ENCODE results near the gene EIF3L.
A peak's percentile ranks its signal among the peaks of the same experiment; 100 is the strongest.

Gene EIF3L

GRCh38 chr22:37926771-37927636 is 77.8 kb downstream of the EIF3L start:
- DNase-seq (ENCODE audit: low read depth), result no peak

- DNase-seq (ENCODE audit: low read depth), result no peak
These were observed 78.4 kb downstream of the EIF3L start for GRCh38 chr22:37927637-37927936.

DNA sequence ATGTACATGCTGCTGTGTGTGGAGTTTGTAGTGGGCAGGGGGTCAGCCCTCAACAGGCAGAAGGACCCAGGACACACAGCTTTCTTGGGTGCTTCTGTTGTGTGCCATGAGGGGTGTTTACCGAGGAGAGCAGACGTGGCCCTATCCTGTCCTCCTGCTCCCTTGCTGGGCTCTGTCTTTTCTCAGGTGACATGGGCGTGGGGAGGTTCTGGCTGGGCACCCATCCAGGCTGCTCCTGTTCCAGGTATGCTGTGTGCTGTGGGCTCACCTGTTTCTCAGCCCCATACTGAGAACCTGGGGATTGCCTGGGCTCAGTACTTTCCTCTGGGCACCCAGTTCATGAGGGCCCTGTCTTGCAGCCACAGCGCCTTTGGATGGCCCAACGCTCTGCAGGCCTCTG is 80.2 kb downstream of the EIF3L start:
- DNase-seq (ENCODE audit: low read depth), result no peak

GRCh38 chr22:37930270-37930951 is 81.2 kb downstream of the EIF3L start:
- no peak for DNase-seq (ENCODE audit: low read depth)

DNA sequence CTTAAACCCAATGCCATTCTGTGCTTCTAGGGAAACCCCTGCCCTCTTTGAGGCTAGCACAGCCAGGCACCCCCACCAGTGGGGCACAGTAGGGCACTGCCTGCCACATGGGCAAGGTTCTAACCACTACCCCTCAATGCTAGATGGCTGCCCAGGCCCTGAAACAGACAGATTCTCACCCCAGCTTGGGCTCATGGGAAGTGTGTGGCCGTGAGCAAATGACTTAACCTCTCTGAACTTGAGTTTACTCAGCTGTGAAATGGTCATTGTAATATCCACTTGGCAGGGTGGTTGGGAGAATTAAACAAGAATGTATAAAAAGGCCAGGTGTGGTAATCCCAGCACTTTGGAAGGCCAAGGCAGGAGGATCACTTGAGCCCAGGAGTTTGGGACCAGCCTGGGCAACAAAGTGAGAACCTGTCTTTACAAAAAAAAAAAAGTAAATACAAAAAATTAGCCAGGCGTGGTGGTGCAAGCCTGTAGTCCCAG is 81.8 kb downstream of the EIF3L start:
- no peak for DNase-seq (ENCODE audit: low read depth)

DNA sequence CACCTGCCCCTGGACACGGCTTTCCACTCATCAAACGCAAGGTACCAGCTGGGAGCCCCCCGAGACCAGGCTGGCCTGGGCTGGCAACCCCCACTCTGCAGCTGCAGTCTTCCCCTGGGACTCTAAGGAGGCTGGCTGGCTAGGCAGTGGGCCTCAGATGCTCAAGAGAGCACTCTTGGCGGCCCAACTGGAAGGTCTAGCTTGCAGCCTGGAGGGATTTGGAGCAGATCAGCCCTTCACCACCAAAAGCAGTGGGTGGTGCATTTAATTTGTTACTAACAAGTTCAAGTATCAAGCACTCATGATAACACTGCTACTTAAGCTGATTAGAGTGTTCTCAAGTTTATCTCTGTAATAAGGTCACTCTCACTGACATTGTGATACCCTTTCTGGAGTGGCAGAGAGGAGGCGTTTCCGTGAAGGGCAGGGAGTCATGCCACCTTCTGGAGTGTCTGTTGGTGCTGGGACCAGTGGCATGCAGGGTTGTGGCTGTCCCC is 82.7 kb downstream of the EIF3L start:
- no peak for DNase-seq (ENCODE audit: low read depth)

- no peak for DNase-seq (ENCODE audit: low read depth)
These were observed 83.2 kb downstream of the EIF3L start for GRCh38 chr22:37932401-37932800.

- no peak for DNase-seq (ENCODE audit: low read depth)
These were observed 83.8 kb downstream of the EIF3L start for GRCh38 chr22:37932821-37933578.

GRCh38 chr22:37933711-37934376 is 84.6 kb downstream of the EIF3L start:
- peak; percentile 75 for DNase-seq (ENCODE audit: low read depth)

Measured in CMK (cell line).